SKM-1 treated with dmso at 0.1 percent for 144 hours (cell line): Measurements from ENCODE around the gene BMPR1A.
"Not testable (repeated sequence)": the region's sequence is repeated elsewhere in the genome, so short reads cannot be mapped to it uniquely, and the experiment has no call there.

Source experiments
- DNase-seq: peaks from one replicate; lab custom pipeline; 2025; ENCODE audit not compliant: unreplicated experiment; lab: John Stamatoyannopoulos, UW

BMPR1A gene

GRCh38 chr10:86952697-86953096, 196.3 kb downstream of the BMPR1A start:
- not testable (repeated sequence) for DNase-seq

GRCh38 chr10:86953747-86954680, 197.6 kb downstream of the BMPR1A start:
- DNase-seq = no peak

GRCh38 chr10:86954681-86955500, 198.5 kb downstream of the BMPR1A start:
- DNase-seq = no peak

GRCh38 chr10:86955501-86956194, 199.2 kb downstream of the BMPR1A start:
- no peak for DNase-seq

GRCh38 chr10:86956195-86956847, 199.9 kb downstream of the BMPR1A start:
- DNase-seq = no peak

- no peak for DNase-seq
Observed at GRCh38 chr10:86956848-86957448, 200.5 kb downstream of the BMPR1A start.

GRCh38 chr10:86957471-86958115, 201.2 kb downstream of the BMPR1A start, which contains the start of gene MMRN2:
TSS of gene MMRN2 (minus strand) at chr10:86957615. CDS start at chr10:86957541, 74 bp downstream.
- no peak for DNase-seq

- DNase-seq = no peak
Observed at GRCh38 chr10:86958116-86958900, 201.9 kb downstream of the BMPR1A start, which contains the start of gene SNCG. TSS of gene SNCG (plus strand) at chr10:86958599. CDS start at chr10:86958698, 99 bp downstream.

- DNase-seq = no peak
Observed at GRCh38 chr10:86958901-86959736, 202.7 kb downstream of the BMPR1A start.

GRCh38 chr10:86959737-86960002, 203.3 kb downstream of the BMPR1A start:
- no peak for DNase-seq

GRCh38 chr10:86960003-86960862, 203.8 kb downstream of the BMPR1A start:
- DNase-seq = peak; percentile 74

GRCh38 chr10:86960863-86961434, 204.5 kb downstream of the BMPR1A start:
- no peak for DNase-seq

- DNase-seq = no peak
Observed at GRCh38 chr10:86961481-86962091, 205.2 kb downstream of the BMPR1A start.

- no peak for DNase-seq
Observed at GRCh38 chr10:86962136-86962980, 205.9 kb downstream of the BMPR1A start.

GRCh38 chr10:86962981-86963310, 206.5 kb downstream of the BMPR1A start:
- DNase-seq = no peak
